ENCODE measurements around the gene TRIM63. TPM values are rescaled to one million over a fixed set of nuclear protein-coding genes. Genes with fewer than 3 reads are reported as not detected.

Gene TRIM63
- total RNA-seq, 4 donors from 2014 or later: 0.32 to 1.8 TPM; not detected in 2

GRCh38 chr1:26075421-26076144, 8.2 kb upstream of the TRIM63 start:
- no peaks in the 10 kb centered on the region for H3K36me3 ChIP-seq
- H3K4me3 ChIP-seq: no peak overlapping the region
- in situ Hi-C loops (cut with MboI; ENCODE audit: low pct_ligation_motif_present in 1 of 4, low pct_unique_long_range_greater_than_20kb in 1 of 4, low sequenced_read_pairs in 3 of 4) (no loop called here), intact Hi-C loops (cut with DNase I; ENCODE audit: low total_unique reads) (no loop called here)
- peaks cover 20% of the 10 kb centered on the region for H3K27me3 ChIP-seq
- H3K9me3 ChIP-seq: no peaks in the 10 kb centered on the region
- no peak for TF ChIP-seq EP300 (IDR thresholded peaks at IDR 0.05; ENCODE audit: low read depth)
- TF ChIP-seq CTCF (IDR thresholded peaks at IDR 0.05): no peak
- 55% methylated on average over 3 of the region's 3 CpGs; no CpG with 5 or more reads in 1 of the 2 donors for WGBS, 2 donors (ENCODE audit: low coverage in 1 of 2)
- DNase-seq: peak; percentile 25
- no peak overlapping the region for H3K27ac ChIP-seq
- peaks cover 0 to 11% (median 5%) of the 10 kb centered on the region in 4 donors for H3K4me1 ChIP-seq

GRCh38 chr1:26072305-26072704, 4.9 kb upstream of the TRIM63 start:
- intact Hi-C loops (cut with DNase I; ENCODE audit: low total_unique reads) (no loop called here), in situ Hi-C loops (cut with MboI; ENCODE audit: low pct_ligation_motif_present in 1 of 4, low pct_unique_long_range_greater_than_20kb in 1 of 4, low sequenced_read_pairs in 3 of 4) (no loop called here)
- Histone ChIP-seq H3K27ac (no peak overlapping the region), H3K4me1 (peaks cover 0 to 8% (median 0%) of the 10 kb centered on the region in 4 donors), H3K27me3 (peaks cover 26% of the 10 kb centered on the region), H3K36me3 (no peaks in the 10 kb centered on the region), H3K9me3 (no peaks in the 10 kb centered on the region), H3K4me3 (no peak overlapping the region)
- WGBS, 2 donors (ENCODE audit: low coverage in 1 of 2): 47% methylated on average over 6 of the region's 6 CpGs; no CpG with 5 or more reads in 1 of the 2 donors
- DNase-seq: no peak
- TF ChIP-seq EP300 (IDR thresholded peaks at IDR 0.05; ENCODE audit: low read depth) (no peak), POLR2AphosphoS5 (IDR thresholded peaks at IDR 0.05) (no peak), POLR2A (IDR thresholded peaks at IDR 0.05) (no peak), CTCF (IDR thresholded peaks at IDR 0.05) (no peak)

- WGBS, 2 donors (ENCODE audit: low coverage in 1 of 2): 95 to 96% methylated on average over 4 to 6 of the region's 6 CpGs
- intact Hi-C loops (cut with DNase I; ENCODE audit: low total_unique reads): no loop called here
Measured at GRCh38 chr1:26070963-26071342, 3.5 kb upstream of the TRIM63 start.

More at GRCh38 chr1:26070963-26071342, 3.5 kb upstream of the TRIM63 start:
- in situ Hi-C loops (cut with MboI; ENCODE audit: low pct_ligation_motif_present in 1 of 4, low pct_unique_long_range_greater_than_20kb in 1 of 4, low sequenced_read_pairs in 3 of 4): no loop called here
- no peaks in the 10 kb centered on the region for H3K9me3 ChIP-seq
- H3K4me3 ChIP-seq: no peak overlapping the region
- H3K4me1 ChIP-seq: peaks cover 0 to 8% (median 0%) of the 10 kb centered on the region in 4 donors
- TF ChIP-seq CTCF (IDR thresholded peaks at IDR 0.05) (no peak), EP300 (IDR thresholded peaks at IDR 0.05; ENCODE audit: low read depth) (no peak), POLR2A (IDR thresholded peaks at IDR 0.05) (no peak), POLR2AphosphoS5 (IDR thresholded peaks at IDR 0.05) (no peak)
- no peak for DNase-seq
- no peaks in the 10 kb centered on the region for H3K36me3 ChIP-seq
- no peak overlapping the region for H3K27ac ChIP-seq
- H3K27me3 ChIP-seq: peaks cover 26% of the 10 kb centered on the region
